Measurements from ENCODE around the gene DDX31. TPM values are rescaled to one million over a fixed set of nuclear protein-coding genes. Genes with fewer than 3 reads are reported as not detected.

DDX31 gene
- total RNA-seq, 1 experiment from 2014 or later = 25.8 TPM

- TF ChIP-seq MAX (IDR thresholded peaks at IDR 0.05) (no peak), ZNF274 (IDR thresholded peaks at IDR 0.05; ENCODE audit: low read depth, low read length) (no peak), JUND (IDR thresholded peaks at IDR 0.05) (no peak), CEBPB (IDR thresholded peaks at IDR 0.05; ENCODE audit: low read depth) (no peak), ZFX (IDR thresholded peaks at IDR 0.05) (no peak), POLR2A (IDR thresholded peaks at IDR 0.05; ENCODE audit: borderline replicate concordance, extremely low read depth, insufficient read depth, insufficient read length) (no peak), ELF1 (IDR thresholded peaks at IDR 0.05; ENCODE audit: borderline replicate concordance, low read depth) (no peak)
These were observed 110.1 kb downstream of the DDX31 start (continued) for GRCh38 chr9:132559711-132560110.

- H3K4me2 ChIP-seq (ENCODE audit: low read length) = no peak overlapping the region
- H3K36me3 ChIP-seq (ENCODE audit: control insufficient read depth in 1 of 2, insufficient read depth in 2 of 2, low read length in 2 of 2) = no peaks in the 10 kb centered on the region
- intact Hi-C loops (cut with micrococcal nuclease) = no loop called here
- peaks cover 1% of the 10 kb centered on the region; the same call in 1 of the 2 replicates for H3K27me3 ChIP-seq (ENCODE audit: insufficient read depth, low read length)
- no peak overlapping the region for H3K9ac ChIP-seq (ENCODE audit: low read length)
- no peak overlapping the region for H3K27ac ChIP-seq (ENCODE audit: low read depth, low read length)
- ChIA-PET POLR2A (no interaction called here), CTCF (no interaction called here), RAD21 (ENCODE audit: low non-redundant PET in 1 of 2, low total read pairs in 2 of 2, uncharacterized antibody in 2 of 2, unreplicated experiment in 2 of 2) (no interaction called here)
- ATAC-seq (no peak), DNase-seq (ENCODE audit: low read depth, low spot score) (no peak)
- H3K79me2 ChIP-seq (ENCODE audit: insufficient read depth, low read length) = no peaks in the 10 kb centered on the region
- no TSS peak for BruUV-seq (replicated peaks)
- no peaks in the 10 kb centered on the region for H3K4me1 ChIP-seq (ENCODE audit: control insufficient read depth in 1 of 2, insufficient read depth in 2 of 2, low read length in 2 of 2)
- no peak overlapping the region for H3K4me3 ChIP-seq (replicated peaks in 1 of 2; ENCODE audit: low read depth in 1 of 2, low read length in 2 of 2)
- no peaks in the 10 kb centered on the region for H3K9me3 ChIP-seq (ENCODE audit: control insufficient read depth in 1 of 2, insufficient read depth in 1 of 2, low read depth in 1 of 2, low read length in 2 of 2)
- TF ChIP-seq CBX3 (IDR thresholded peaks at IDR 0.05; ENCODE audit: low read depth) (no peak), MAX (IDR thresholded peaks at IDR 0.05) (no peak), EGR1 (IDR thresholded peaks at IDR 0.05; ENCODE audit: low read depth) (no peak), RAD21 (IDR thresholded peaks at IDR 0.05; ENCODE audit: low read depth) (no peak), SIN3A (IDR thresholded peaks at IDR 0.05; ENCODE audit: low read depth) (no peak), TCF7L2 (IDR thresholded peaks at IDR 0.05; ENCODE audit: borderline replicate concordance, extremely low read depth, insufficient read depth, insufficient read length) (no peak), ZNF274 (IDR thresholded peaks at IDR 0.05; ENCODE audit: low read depth, low read length) (no peak)
- H4K20me1 ChIP-seq (ENCODE audit: insufficient read depth) = no peaks in the 10 kb centered on the region
- H2AFZ ChIP-seq (ENCODE audit: low read depth, low read length, poor library complexity, severe bottlenecking) = no peak overlapping the region
- no peaks in the 10 kb centered on the region for H3K9me2 ChIP-seq (ENCODE audit: insufficient read depth)
These were observed 112.6 kb downstream of the DDX31 start for GRCh38 chr9:132557159-132557558.
